ENCODE data around the gene CLASP1. TPM values are rescaled to one million over a fixed set of nuclear protein-coding genes. Genes with fewer than 3 reads are reported as not detected.
A peak's percentile ranks its signal among the peaks of the same experiment; 100 is the strongest.

CLASP1 gene
- total RNA-seq, 2 donors from 2014 or later: 87.0 to 88.3 TPM

- peaks cover 7% of the 10 kb centered on the region for H3K4me1 Mint-ChIP-seq
- Histone ChIP-seq H3K9me3 (ENCODE audit: control insufficient read depth, low read length) (no peaks in the 10 kb centered on the region), H3K4me1 (ENCODE audit: control insufficient read depth, insufficient read depth, low read length) (no peaks in the 10 kb centered on the region), H3K27me3 (ENCODE audit: control insufficient read depth, insufficient read depth, low read length, poor library complexity, severe bottlenecking) (no peaks in the 10 kb centered on the region), H3K27ac (ENCODE audit: low read depth, low read length) (no peak overlapping the region), H3K9ac (ENCODE audit: extremely low read depth, low read length, poor library complexity, severe bottlenecking) (no peak overlapping the region), H3K36me3 (ENCODE audit: control insufficient read depth, insufficient read depth, low read length) (no peaks in the 10 kb centered on the region), H3K4me3 (ENCODE audit: low read length) (no peak overlapping the region)
- H3K27ac Mint-ChIP-seq: no peak overlapping the region
- 92 to 97% methylated on average over 3 to 5 of the region's 6 CpGs for WGBS, 2 experiments (ENCODE audit: insufficient coverage in 1 of 2, insufficient read length in 1 of 2)
- H3K4me3 Mint-ChIP-seq: no peak overlapping the region
- H3K9me3 Mint-ChIP-seq: peaks cover 4% of the 10 kb centered on the region
- no peak for DNase-seq
- peaks cover 13% of the 10 kb centered on the region for H3K27me3 Mint-ChIP-seq (ENCODE audit: insufficient read depth)
- no peaks in the 10 kb centered on the region for H3K36me3 Mint-ChIP-seq (ENCODE audit: low read depth)
- no peak for TF ChIP-seq CTCF (conservative IDR thresholded peaks at IDR 0.05)
These were observed 40.8 kb upstream of the CLASP1 start for GRCh38 chr2:121690095-121690494.

DNA sequence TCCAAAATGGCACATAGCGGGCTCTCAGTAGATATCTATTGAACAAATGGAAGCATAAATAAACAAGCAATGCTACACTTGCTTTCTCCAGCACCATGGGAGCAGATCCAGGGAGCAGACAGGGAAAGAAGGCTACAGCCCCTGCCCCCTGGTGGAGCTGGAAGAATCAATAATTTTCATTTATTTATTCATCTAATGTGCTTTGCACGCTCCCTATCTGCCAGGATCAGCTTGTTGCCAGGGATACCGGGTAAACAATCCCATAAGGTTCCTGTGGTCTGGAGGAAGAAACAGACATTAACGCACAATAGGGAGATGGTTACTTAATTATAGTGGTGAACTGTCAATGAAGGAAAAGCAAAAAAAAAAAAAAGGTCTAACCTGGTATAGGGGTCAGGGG, 40.1 kb upstream of the CLASP1 start:
- Histone ChIP-seq H3K36me3 (ENCODE audit: control insufficient read depth, insufficient read depth, low read length) (no peaks in the 10 kb centered on the region), H3K27me3 (ENCODE audit: control insufficient read depth, insufficient read depth, low read length, poor library complexity, severe bottlenecking) (no peaks in the 10 kb centered on the region), H3K27ac (ENCODE audit: low read depth, low read length) (no peak overlapping the region), H3K4me1 (ENCODE audit: control insufficient read depth, insufficient read depth, low read length) (no peaks in the 10 kb centered on the region), H3K9ac (ENCODE audit: extremely low read depth, low read length, poor library complexity, severe bottlenecking) (no peak overlapping the region), H3K4me3 (ENCODE audit: low read length) (no peak overlapping the region), H3K9me3 (ENCODE audit: control insufficient read depth, low read length) (no peaks in the 10 kb centered on the region)
- peaks cover 13% of the 10 kb centered on the region for H3K27me3 Mint-ChIP-seq (ENCODE audit: insufficient read depth)
- no peak overlapping the region for H3K4me3 Mint-ChIP-seq
- 91 to 100% methylated on average over 2 to 4 of the region's 4 CpGs for WGBS, 2 experiments (ENCODE audit: insufficient coverage in 1 of 2, insufficient read length in 1 of 2)
- H3K27ac Mint-ChIP-seq: no peak overlapping the region
- DNase-seq: no peak
- peaks cover 7% of the 10 kb centered on the region for H3K9me3 Mint-ChIP-seq
- peaks cover 7% of the 10 kb centered on the region for H3K4me1 Mint-ChIP-seq
- peak; percentile 62 for TF ChIP-seq CTCF (conservative IDR thresholded peaks at IDR 0.05)
- H3K36me3 Mint-ChIP-seq (ENCODE audit: low read depth): no peaks in the 10 kb centered on the region

DNA sequence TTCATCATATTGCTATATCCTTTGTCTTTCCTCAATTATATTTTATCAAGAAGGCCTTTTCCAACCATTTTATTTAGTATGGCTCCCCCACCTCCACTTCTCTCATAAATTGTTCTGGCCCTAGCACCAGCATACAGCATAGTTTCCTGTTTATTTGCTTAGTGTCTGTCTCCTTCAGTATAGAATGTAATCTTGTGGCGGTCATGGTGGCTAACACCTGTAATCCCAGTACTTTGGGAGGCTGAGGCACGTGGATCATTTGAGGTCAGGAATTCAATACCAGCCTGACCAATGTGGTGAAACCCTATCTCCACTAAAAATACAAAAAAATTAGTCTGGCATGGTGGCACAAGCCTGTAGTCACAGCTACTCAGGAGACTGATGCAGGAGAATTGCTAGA, 39.6 kb upstream of the CLASP1 start:
- DNase-seq: no peak
- Mint-ChIP-seq H3K36me3 (ENCODE audit: low read depth) (peaks cover 4% of the 10 kb centered on the region), H3K9me3 (peaks cover 13% of the 10 kb centered on the region), H3K27me3 (ENCODE audit: insufficient read depth) (peaks cover 13% of the 10 kb centered on the region), H3K4me1 (peaks cover 7% of the 10 kb centered on the region), H3K4me3 (no peak overlapping the region), H3K27ac (no peak overlapping the region)
- peaks cover 2% of the 10 kb centered on the region for H3K9me3 ChIP-seq (ENCODE audit: control insufficient read depth, low read length)
- H3K27me3 ChIP-seq (ENCODE audit: control insufficient read depth, insufficient read depth, low read length, poor library complexity, severe bottlenecking): no peaks in the 10 kb centered on the region
- H3K4me1 ChIP-seq (ENCODE audit: control insufficient read depth, insufficient read depth, low read length): no peaks in the 10 kb centered on the region
- TF ChIP-seq CTCF (conservative IDR thresholded peaks at IDR 0.05): no peak
- no peak overlapping the region for H3K4me3 ChIP-seq (ENCODE audit: low read length)
- H3K27ac ChIP-seq (ENCODE audit: low read depth, low read length): no peak overlapping the region
- no peaks in the 10 kb centered on the region for H3K36me3 ChIP-seq (ENCODE audit: control insufficient read depth, insufficient read depth, low read length)
- H3K9ac ChIP-seq (ENCODE audit: extremely low read depth, low read length, poor library complexity, severe bottlenecking): no peak overlapping the region
- 88 to 100% methylated on average over 2 of the region's 2 CpGs for WGBS, 2 experiments (ENCODE audit: insufficient coverage in 1 of 2, insufficient read length in 1 of 2)
